Measurements from ENCODE around the gene PCDHB13.
"Not testable (repeated sequence)": the region's sequence is repeated elsewhere in the genome, so short reads cannot be mapped to it uniquely, and the experiment has no call there.

Gene PCDHB13

GRCh38 chr5:141213656-141214339 is at the start of gene PCDHB13:
PCDHB13 (plus strand) TSS chr5:141213919; CDS start chr5:141214124, 205 bp downstream.
- peak; percentile 12 for DNase-seq

- DNase-seq: no peak
Observed at GRCh38 chr5:141172381-141173204, 41.1 kb upstream of the PCDHB13 start, which contains the start of gene PCDHB7. PCDHB7 (plus strand) TSS chr5:141172644; CDS start chr5:141172836, 192 bp downstream.

GRCh38 chr5:141174291-141175104 is 39.2 kb upstream of the PCDHB13 start:
- not testable (repeated sequence) for DNase-seq

GRCh38 chr5:141175933-141176332 is 37.8 kb upstream of the PCDHB13 start:
- DNase-seq: no peak

GRCh38 chr5:141177577-141178191 is 36.0 kb upstream of the PCDHB13 start, which contains the start of gene PCDHB8:
PCDHB8 (plus strand) TSS chr5:141177790; CDS start chr5:141178035, 245 bp downstream.
- not testable (repeated sequence) for DNase-seq

- not testable (repeated sequence) for DNase-seq
Observed at GRCh38 chr5:141179371-141179770, 34.3 kb upstream of the PCDHB13 start.

GRCh38 chr5:141179876-141180275 is 33.8 kb upstream of the PCDHB13 start:
- DNase-seq: not testable (repeated sequence)

- DNase-seq: no peak
Observed at GRCh38 chr5:141180313-141180712, 33.4 kb upstream of the PCDHB13 start.

- peak; percentile 9 for DNase-seq
Observed at GRCh38 chr5:141182248-141182647, 31.5 kb upstream of the PCDHB13 start, which contains the start of gene PCDHB16. PCDHB16 (plus strand) TSS chr5:141182387; CDS start chr5:141182560, 173 bp downstream.

- not testable (repeated sequence) for DNase-seq
Observed at GRCh38 chr5:141184117-141184855, 29.4 kb upstream of the PCDHB13 start.

- peak; percentile 71 for DNase-seq
Observed at GRCh38 chr5:141186897-141187512, 26.7 kb upstream of the PCDHB13 start, which contains the start of gene PCDHB9. PCDHB9 (plus strand) TSS chr5:141187161; CDS start chr5:141187319, 158 bp downstream.

- DNase-seq: not testable (repeated sequence)
Observed at GRCh38 chr5:141188682-141189081, 25.0 kb upstream of the PCDHB13 start.

- DNase-seq: not testable (repeated sequence)
Observed at GRCh38 chr5:141189131-141189530, 24.6 kb upstream of the PCDHB13 start.

- DNase-seq: no peak
Observed at GRCh38 chr5:141192110-141192725, 21.5 kb upstream of the PCDHB13 start, which contains the start of gene PCDHB10. PCDHB10 (plus strand) TSS chr5:141192353; CDS start chr5:141192553, 200 bp downstream.

- not testable (repeated sequence) for DNase-seq
Observed at GRCh38 chr5:141194332-141194731, 19.4 kb upstream of the PCDHB13 start.

GRCh38 chr5:141196363-141196762 is 17.4 kb upstream of the PCDHB13 start:
- no peak for DNase-seq

GRCh38 chr5:141199359-141200235 is 14.1 kb upstream of the PCDHB13 start, which contains the start of gene PCDHB11:
PCDHB11 (plus strand) TSS chr5:141199627; CDS start chr5:141199775, 148 bp downstream.
- DNase-seq: no peak

- DNase-seq: not testable (repeated sequence)
Observed at GRCh38 chr5:141201126-141201525, 12.6 kb upstream of the PCDHB13 start.

GRCh38 chr5:141201646-141202045 is 12.1 kb upstream of the PCDHB13 start:
- DNase-seq: not testable (repeated sequence)
